Endothelial cell of umbilical vein (primary cell): Measurements from ENCODE around the gene CBY2. TPM values are rescaled to one million over a fixed set of nuclear protein-coding genes. Genes with fewer than 3 reads are reported as not detected.

Source experiments
- BruUV-seq: library from RNA; stranded (reverse); fragments of 400-500 nt; replicated peaks from 2 replicates; lab custom pipeline; 2021; lab: Mats Ljungman, UMichigan
- CTCF ChIA-PET: fragments of 300-600, 350-600 bp; sonication (Branson Sonifier 250); formaldehyde crosslinking; loops from one replicate; lab custom pipeline; 2021; ENCODE audit warnings: antibody characterized with exemption, inconsistent platforms; lab: Charles Lee
- POLR2A ChIA-PET: fragments of 300-600, 350-600 bp; sonication (Branson Sonifier 250); formaldehyde crosslinking; loops from one replicate; lab custom pipeline; 2021; ENCODE audit warnings: antibody characterized with exemption, inconsistent platforms; lab: Charles Lee
- DNase-seq: peaks from one replicate; pipeline ENCODE4 v3.0.0-alpha.2; 2011; ENCODE audit warnings: low read depth, low spot score
- FAIRE-seq: peaks from 2 replicates; lab custom pipeline; 2011; peaks lifted over from hg19 to GRCh38; lab: Jason Lieb, UNC
- H2AFZ ChIP-seq: 2 replicates; pipeline ENCODE4 v1.6.0; 2012; ENCODE audit warnings: low read depth, low read length, control low read depth, inconsistent platforms
- H3K27ac ChIP-seq: 2 replicates; pipeline ENCODE4 v1.5.1; 2011; ENCODE audit warnings: low read depth, mild to moderate bottlenecking, control low read depth, low read length, moderate library complexity; ENCODE audit not compliant: insufficient read depth
- H3K27me3 ChIP-seq, 2 experiments: 2 replicates each; pipeline versions ENCODE4 v1.6.0 to v1.6.1; 2011; ENCODE audit warnings: low read length in 2 of 2, mixed read lengths in 1 of 2; ENCODE audit not compliant: control insufficient read depth in 2 of 2, insufficient read depth in 2 of 2
- H3K36me3 ChIP-seq, 2 experiments: 2 replicates in 1 of 2; 3 replicates in 1 of 2; pipeline ENCODE4 v1.5.1; 2011; ENCODE audit warnings: low read length in 2 of 2, mild to moderate bottlenecking in 1 of 2, moderate library complexity in 1 of 2; ENCODE audit not compliant: control insufficient read depth in 2 of 2, insufficient read depth in 2 of 2; ENCODE audit errors: extremely low read depth in 1 of 2
- H3K4me1 ChIP-seq: 3 replicates; pipeline ENCODE4 v1.5.1; 2011; ENCODE audit warnings: mild to moderate bottlenecking, low read length; ENCODE audit not compliant: control insufficient read depth, insufficient read depth; ENCODE audit errors: extremely low read depth
- H3K4me2 ChIP-seq: 2 replicates; pipeline ENCODE4 v1.6.1; 2011; ENCODE audit warnings: low read length, control low read depth, mixed read lengths; ENCODE audit not compliant: insufficient read depth
- H3K4me3 ChIP-seq, 3 experiments: fragments of 200-600 bp in 1 of 3; sonication (generic), shearing (Covaris generic) in 1 of 3; replicated peaks in 1 of 3; 2 replicates each; pipeline ENCODE4 v1.5.1; 2011 to 2016; ENCODE audit warnings: control low read depth in 3 of 3, low read length in 3 of 3, mild to moderate bottlenecking in 2 of 3, inconsistent platforms in 1 of 3, low read depth in 1 of 3, moderate library complexity in 1 of 3; ENCODE audit not compliant: insufficient read depth in 1 of 3
- H3K79me2 ChIP-seq: 2 replicates; pipeline ENCODE4 v1.6.0; 2012; ENCODE audit warnings: low read length, inconsistent platforms; ENCODE audit not compliant: control insufficient read depth, insufficient read depth
- H3K9ac ChIP-seq: replicated peaks from 2 replicates; pipeline ENCODE3; 2011; ENCODE audit warnings: low read length, control low read depth; ENCODE audit not compliant: insufficient read depth; ENCODE audit errors: extremely low read depth
- H3K9me1 ChIP-seq: replicated peaks from 3 replicates; pipeline ENCODE4 v1.6.0; 2011; ENCODE audit warnings: mild to moderate bottlenecking, low read length; ENCODE audit not compliant: control insufficient read depth, insufficient read depth; ENCODE audit errors: extremely low read depth
- H3K9me3 ChIP-seq: replicated peaks from 2 replicates; pipeline ENCODE4 v1.5.1; 2012; ENCODE audit warnings: low read length, inconsistent platforms; ENCODE audit not compliant: control insufficient read depth, insufficient read depth
- H4K20me1 ChIP-seq: replicated peaks from 2 replicates; pipeline ENCODE3; 2011; ENCODE audit warnings: mild to moderate bottlenecking, low read length; ENCODE audit not compliant: control insufficient read depth, insufficient read depth; ENCODE audit errors: extremely low read depth
- EZH2 ChIP-seq: IDR thresholded peaks from 2 replicates; pipeline ENCODE4 v1.6.1; 2012; ENCODE audit warnings: borderline replicate concordance, low read depth, mild to moderate bottlenecking, moderate library complexity, low read length, inconsistent platforms; ENCODE audit not compliant: severe bottlenecking
- FOS ChIP-seq: IDR thresholded peaks from 2 replicates; pipeline ENCODE4 v1.6.1; 2011; ENCODE audit warnings: mild to moderate bottlenecking, low read length, moderate library complexity, borderline replicate concordance; ENCODE audit not compliant: insufficient read depth
- GATA2 ChIP-seq: IDR thresholded peaks from 2 replicates; pipeline ENCODE4 v1.7.0; 2011; ENCODE audit warnings: low read depth, mild to moderate bottlenecking, moderate library complexity, mixed read lengths, low read length; ENCODE audit not compliant: insufficient read length, insufficient read depth
- JUN ChIP-seq: IDR thresholded peaks from 2 replicates; pipeline ENCODE4 v1.6.1; 2011; ENCODE audit warnings: borderline replicate concordance, low read depth; ENCODE audit not compliant: insufficient read length, insufficient read depth
- MYC ChIP-seq: IDR thresholded peaks from one replicate; pipeline ENCODE4 v1.6.1; 2011; ENCODE audit warnings: mild to moderate bottlenecking, low read depth, low read length
- POLR2A ChIP-seq: IDR thresholded peaks from 2 replicates; pipeline ENCODE4 v1.6.1; 2012; ENCODE audit warnings: low read depth, mild to moderate bottlenecking, control low read depth, low read length
- POLR2AphosphoS5 ChIP-seq: IDR thresholded peaks from 2 replicates; pipeline ENCODE4 v1.6.1; 2012; ENCODE audit warnings: low read depth, mild to moderate bottlenecking, control low read depth, low read length, moderate library complexity; ENCODE audit not compliant: insufficient read depth
- dilution Hi-C: fragments of 300-500 bp; cut with MboI; formaldehyde crosslinking; loops from one replicate; pipeline ENCODE4 v1.15.0; 2019; ENCODE audit warnings: low sequenced_read_pairs; ENCODE audit not compliant: extremely low pct_ligation_motif_present
- intact Hi-C: fragments of 100-400 bp; cut with micrococcal nuclease; formaldehyde crosslinking; loops from one replicate; pipeline ENCODE4 v1.10.0; 2022
- polyA plus RNA-seq, 4 experiments: library from polyadenylated mRNA; depleted of rRNA in 3 of 4; stranded (reverse) in 3 of 4; unstranded in 1 of 4; fragments of >200 nt; gene quantifications; 2 replicates each; pipeline versions ENCODE4 v1.2.1 to v1.2.3, GENCODE V29; 2011 to 2012; ENCODE audit warnings: missing spikeins in 1 of 4
- total RNA-seq: library from RNA; stranded (reverse); gene quantifications from 2 replicates; pipeline ENCODE4 v1.2.3, GENCODE V29; 2021
- TF ChIP-seq, protein P1 (sequence below), 2 donors: IDR thresholded peaks; 1 replicate in 1 of 2; 2 replicates in 1 of 2; pipeline ENCODE4 v1.5.1; 2011; ENCODE audit warnings: low read length in 2 of 2, mild to moderate bottlenecking in 2 of 2, moderate library complexity in 2 of 2, control low read depth in 1 of 2, inconsistent platforms in 1 of 2, low read depth in 1 of 2; ENCODE audit not compliant: insufficient read depth in 1 of 2; ENCODE audit errors: extremely low read depth in 1 of 2
- TF ChIP-seq, protein P2 (sequence below): IDR thresholded peaks from 2 replicates; pipeline ENCODE4 v1.6.1; 2011; ENCODE audit not compliant: insufficient read depth, insufficient read length

The CBY2 gene
- total and polyA plus RNA-seq, 2 donors (not counting 3 experiments of a cell fraction or from before 2014, with no cell fraction given) = not detected

DNA sequence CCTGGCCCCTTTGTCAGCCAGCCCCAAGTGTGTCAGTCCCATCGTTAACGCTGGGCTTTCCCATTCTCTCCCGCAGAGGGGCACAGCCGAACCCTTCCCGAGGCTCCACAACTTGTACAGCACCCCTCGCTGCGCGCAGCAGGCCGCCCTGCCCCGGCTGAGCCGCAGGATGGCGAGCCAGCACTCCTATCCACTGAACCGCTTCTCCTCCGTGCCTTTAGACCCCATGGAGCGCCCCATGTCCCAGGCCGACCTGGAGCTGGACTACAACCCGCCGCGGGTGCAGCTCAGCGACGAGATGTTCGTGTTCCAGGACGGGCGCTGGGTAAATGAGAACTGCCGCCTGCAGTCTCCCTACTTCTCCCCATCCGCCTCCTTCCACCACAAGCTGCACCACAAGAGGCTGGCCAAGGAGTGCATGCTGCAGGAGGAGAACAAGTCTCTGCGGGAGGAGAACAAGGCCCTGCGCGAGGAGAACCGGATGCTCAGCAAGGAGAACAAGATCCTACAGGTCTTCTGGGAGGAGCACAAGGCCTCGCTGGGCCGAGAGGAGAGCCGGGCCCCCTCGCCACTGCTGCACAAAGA lies 11.1 kb downstream of the CBY2 start:
- FAIRE-seq = no peak
- Histone ChIP-seq H3K9me3 (no peaks in the 10 kb centered on the region), H3K36me3 (no peaks in the 10 kb centered on the region), H3K27ac (no peak overlapping the region), H2AFZ (no peak overlapping the region), H3K4me1 (no peaks in the 10 kb centered on the region), H3K79me2 (no peaks in the 10 kb centered on the region), H3K4me2 (no peak overlapping the region), H3K4me3 (no peak overlapping the region), H3K9ac (no peak overlapping the region), H3K9me1 (no peaks in the 10 kb centered on the region), H4K20me1 (no peaks in the 10 kb centered on the region), H3K27me3 (no peaks in the 10 kb centered on the region)
- DNase-seq = no peak
- ChIA-PET POLR2A (no interaction called here), CTCF (no interaction called here)
- no peak for TF ChIP-seq GATA2
- no peak for TF ChIP-seq JUN
- no peak for TF ChIP-seq EZH2
- TF ChIP-seq, protein P1, sequence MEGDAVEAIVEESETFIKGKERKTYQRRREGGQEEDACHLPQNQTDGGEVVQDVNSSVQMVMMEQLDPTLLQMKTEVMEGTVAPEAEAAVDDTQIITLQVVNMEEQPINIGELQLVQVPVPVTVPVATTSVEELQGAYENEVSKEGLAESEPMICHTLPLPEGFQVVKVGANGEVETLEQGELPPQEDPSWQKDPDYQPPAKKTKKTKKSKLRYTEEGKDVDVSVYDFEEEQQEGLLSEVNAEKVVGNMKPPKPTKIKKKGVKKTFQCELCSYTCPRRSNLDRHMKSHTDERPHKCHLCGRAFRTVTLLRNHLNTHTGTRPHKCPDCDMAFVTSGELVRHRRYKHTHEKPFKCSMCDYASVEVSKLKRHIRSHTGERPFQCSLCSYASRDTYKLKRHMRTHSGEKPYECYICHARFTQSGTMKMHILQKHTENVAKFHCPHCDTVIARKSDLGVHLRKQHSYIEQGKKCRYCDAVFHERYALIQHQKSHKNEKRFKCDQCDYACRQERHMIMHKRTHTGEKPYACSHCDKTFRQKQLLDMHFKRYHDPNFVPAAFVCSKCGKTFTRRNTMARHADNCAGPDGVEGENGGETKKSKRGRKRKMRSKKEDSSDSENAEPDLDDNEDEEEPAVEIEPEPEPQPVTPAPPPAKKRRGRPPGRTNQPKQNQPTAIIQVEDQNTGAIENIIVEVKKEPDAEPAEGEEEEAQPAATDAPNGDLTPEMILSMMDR (IDR thresholded peaks at IDR 0.05; ENCODE audit: extremely low read depth in 1 of 2, insufficient read depth in 1 of 2, low read depth in 1 of 2, low read length in 2 of 2) = no peak
- TF ChIP-seq, protein P2, sequence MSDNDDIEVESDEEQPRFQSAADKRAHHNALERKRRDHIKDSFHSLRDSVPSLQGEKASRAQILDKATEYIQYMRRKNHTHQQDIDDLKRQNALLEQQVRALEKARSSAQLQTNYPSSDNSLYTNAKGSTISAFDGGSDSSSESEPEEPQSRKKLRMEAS = no peak
- TF ChIP-seq FOS = no peak
- no peak for TF ChIP-seq POLR2A
- no peak for TF ChIP-seq MYC
- TF ChIP-seq POLR2AphosphoS5 = no peak
- dilution Hi-C loops = no loop called here
- intact Hi-C loops = no loop called here
- BruUV-seq = no TSS peak
